Fibroblast of peridontal ligament (primary cell): ENCODE results near the gene TMEM150B.

Source experiments
- DNase-seq: peaks from one replicate; pipeline ENCODE4 v3.0.0-alpha.2; 2010; ENCODE audit errors: extremely low read depth

TMEM150B gene

DNA sequence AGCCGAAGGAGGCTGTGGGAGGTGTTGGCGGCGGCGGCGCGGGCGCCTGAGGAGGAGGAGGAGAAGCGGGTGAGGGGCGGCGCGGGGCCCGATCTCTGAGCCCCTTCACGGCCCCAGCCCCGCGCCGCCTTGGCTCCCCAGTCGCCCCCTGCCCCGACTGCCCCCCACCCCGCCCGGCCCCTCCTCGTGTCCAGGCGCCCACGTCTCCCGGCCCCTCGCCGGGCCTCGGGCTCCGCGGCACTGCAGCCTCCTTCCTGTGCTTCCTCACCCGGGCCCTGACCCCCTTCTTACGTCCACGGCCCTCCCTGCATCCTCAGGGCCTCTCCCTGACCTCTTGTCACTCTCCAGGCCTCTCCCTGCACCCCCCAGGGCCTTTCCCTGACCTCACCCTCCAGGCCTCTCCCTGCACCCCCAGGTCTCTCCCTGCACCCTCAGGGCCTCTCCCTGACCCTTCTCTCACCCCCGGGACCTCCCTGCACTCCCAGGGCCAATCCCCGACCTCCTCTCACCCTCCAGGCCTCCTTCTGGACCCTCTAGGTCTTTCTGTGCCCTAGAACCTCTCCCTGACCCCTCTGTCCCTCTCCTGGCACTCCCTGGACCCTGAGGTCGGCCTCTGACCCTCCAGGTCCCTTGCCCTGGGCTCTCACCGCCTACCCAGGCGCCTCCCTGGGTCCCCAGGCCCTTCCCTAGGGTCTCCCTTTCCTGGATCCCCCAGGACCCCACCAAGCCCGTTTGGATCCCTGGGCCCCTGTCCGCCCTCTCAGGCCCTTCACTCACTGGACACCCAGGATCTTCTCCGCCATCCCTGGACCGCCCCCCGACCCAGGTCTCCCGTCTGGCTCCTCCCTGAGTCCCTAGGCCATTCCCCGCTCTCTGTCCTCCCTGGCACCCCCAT, 15.0 kb upstream of the TMEM150B start:
- DNase-seq: no peak

DNA sequence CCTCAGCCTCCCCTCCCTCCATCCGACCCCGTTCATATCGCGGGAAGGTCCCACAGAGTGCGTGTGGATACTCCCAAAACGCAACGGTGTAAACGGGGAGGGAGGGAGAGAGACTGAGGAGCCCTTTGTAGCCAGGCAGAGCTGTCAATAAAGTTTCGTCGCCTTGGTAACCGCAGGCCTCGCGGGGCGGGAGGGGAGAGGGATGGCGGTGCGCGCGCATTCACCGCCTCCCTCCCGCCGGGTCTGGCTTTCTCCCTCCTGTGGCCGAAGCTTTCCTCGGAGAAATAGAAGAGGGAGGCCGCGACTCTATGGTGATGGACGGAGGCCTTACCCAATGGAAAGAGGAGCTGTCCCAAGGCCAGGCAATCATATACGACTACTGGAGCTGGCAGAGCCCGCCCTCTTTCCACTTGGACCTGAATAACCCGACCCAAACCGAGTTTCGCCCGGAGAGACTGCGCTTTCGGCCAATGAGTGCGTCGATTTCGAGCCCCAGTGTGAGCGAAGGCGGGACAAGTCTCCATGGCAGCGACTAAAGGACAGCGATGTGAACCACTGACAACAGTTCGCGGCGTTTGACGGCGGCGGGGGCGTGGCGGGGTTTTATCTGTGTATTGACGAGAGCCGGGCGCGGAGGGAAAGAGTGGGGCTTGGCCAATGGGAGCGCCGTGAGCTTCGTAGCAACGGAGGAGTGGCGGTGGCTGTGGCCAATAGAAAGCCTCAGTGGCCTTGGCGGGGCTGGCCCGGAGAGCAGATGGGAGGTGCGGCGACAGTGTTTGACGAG, 14.2 kb upstream of the TMEM150B start, which contains the start of gene KMT5C:
TSS of gene KMT5C (plus strand) at position 772 of the 784 bp plus-strand sequence. CDS start 2,061 bp downstream, outside the sequence.
- peak; percentile 100 for DNase-seq

DNA sequence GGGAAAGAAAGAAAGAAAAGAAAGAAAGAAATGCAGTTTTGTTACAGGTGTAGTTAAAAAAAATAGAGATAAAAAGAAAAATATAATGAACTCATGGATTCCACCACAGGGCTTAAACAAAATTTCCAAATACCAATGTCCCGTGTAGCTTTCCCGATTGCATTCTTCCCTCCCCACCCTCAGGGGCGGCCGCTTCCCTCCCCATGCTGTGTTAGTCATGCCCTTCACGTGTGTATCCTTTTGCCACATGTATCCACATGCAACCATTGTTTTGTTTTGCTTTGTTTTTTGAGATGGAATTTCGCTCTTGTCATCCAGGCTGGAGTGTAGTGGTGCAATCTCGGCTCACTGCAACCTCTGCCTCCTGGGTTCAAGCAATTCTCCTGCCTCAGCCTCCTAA, 11.0 kb upstream of the TMEM150B start:
- peak; percentile 27 for DNase-seq

DNA sequence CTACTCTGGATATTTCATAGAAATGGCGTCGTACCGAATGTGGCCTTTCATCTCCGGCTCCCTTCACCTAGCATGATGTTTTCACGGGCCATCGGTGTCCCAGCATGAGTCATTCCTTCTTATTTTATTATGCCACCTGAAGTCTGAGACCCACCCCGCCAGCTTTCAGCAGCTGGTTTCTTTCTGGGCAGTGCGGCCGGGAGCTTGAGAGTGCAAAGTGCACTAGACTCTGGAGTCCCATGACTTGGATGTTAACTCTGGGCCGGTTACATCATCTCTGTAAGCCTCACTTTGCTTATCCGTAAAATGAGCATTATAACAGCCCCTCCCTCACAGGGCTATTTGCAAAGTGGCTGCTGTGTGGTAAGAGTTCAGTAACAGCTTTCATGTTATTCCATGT, 8.7 kb upstream of the TMEM150B start:
- DNase-seq: no peak

DNA sequence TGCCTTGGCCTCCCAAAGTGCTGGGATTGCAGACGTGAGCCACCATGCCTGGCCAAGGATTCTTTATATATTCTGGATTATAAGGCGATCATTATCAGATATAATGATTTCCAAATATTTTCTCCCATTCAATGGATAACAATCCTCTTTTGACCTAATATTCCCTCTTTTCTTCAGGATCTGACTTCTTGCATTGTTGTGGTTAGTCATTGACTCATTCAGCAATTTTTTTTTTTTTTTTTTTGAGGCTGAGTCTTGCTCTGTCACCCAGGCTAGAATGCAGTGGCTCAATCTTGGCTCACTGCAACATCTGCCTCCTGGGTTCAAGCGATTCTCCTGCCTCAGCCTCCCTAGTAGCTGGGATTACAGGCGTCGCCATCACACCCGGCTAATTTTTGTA, 4.7 kb upstream of the TMEM150B start:
- peak; percentile 29 for DNase-seq

DNA sequence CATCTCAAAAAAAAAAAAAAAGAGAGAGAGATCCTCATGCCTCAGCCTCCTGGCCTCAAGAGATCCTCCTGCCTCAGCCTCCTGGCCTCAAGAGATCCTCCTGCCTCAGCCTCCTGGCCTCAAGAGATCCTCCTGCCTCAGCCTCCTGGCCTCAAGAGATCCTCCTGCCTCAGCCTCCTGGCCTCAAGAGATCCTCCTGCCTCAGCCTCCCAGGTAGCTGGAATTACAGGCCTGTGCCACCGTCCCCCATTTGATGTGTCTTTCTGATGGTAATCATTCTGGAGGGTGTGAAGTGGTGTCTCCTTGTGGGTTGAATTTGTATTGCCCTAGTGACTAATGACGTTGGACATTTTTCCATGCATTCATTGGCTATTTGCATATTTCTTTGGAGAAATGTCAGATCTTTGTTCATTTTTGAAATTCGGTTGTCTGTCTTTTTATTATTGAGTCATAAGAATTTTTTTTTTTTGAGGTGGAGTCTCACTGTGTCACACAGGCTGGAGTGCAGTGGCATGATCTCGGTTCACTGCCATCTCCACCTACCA, 3.7 kb upstream of the TMEM150B start:
- peak; percentile 34 for DNase-seq

DNA sequence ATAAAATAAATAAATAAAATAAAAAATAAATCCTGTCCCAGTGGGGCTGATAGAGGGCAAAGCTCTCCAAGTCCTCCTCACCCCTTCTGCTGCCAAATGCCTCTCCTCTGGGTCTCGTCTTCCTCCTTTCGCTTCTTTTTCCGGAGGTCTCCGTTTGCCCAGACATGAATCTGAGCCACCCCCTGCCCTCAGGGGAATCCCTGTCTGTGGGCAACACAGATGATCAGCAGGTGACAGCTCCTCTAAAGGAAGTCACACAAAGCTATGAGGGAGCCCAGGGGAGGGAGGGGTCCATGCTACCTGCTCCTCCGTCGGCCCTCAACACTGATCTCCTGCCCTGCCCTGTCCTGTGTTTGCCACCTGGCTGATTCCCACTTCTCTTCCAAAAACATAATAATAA, 479 bp downstream of the TMEM150B start:
- DNase-seq: no peak

DNA sequence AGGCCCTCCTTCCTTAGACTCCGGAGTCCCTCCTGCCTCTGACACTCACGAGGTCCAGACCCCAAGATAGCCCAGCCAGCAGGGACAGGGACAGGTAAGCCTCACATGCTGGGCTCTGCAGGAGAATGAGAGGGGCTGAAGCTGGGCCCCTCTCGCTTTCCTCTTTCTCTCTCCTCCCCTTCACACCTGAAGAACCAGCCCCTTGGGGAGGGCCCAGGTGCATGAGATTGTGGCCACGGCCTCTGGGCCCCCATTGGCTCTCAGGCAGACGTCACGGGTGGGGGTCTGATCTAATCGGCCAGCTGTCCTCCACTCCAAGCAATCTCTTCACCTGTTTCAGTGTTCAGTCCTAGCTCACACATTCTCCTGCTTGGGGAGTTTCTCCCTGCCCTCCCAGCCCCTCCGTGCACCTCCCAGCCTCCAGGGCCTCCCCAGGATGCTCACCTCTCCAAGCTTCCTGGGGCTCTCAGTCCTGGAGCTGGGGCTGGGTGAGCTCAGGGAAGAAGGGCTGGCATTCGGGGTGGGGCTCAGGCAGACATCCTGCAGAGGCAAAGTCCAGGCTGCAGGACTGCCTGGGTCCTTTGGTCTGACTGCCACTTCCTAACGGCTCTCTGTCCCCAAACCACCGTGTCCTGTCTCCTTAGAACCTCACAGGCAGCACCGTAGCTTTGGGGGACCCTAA, 2.8 kb downstream of the TMEM150B start:
- no peak for DNase-seq

DNA sequence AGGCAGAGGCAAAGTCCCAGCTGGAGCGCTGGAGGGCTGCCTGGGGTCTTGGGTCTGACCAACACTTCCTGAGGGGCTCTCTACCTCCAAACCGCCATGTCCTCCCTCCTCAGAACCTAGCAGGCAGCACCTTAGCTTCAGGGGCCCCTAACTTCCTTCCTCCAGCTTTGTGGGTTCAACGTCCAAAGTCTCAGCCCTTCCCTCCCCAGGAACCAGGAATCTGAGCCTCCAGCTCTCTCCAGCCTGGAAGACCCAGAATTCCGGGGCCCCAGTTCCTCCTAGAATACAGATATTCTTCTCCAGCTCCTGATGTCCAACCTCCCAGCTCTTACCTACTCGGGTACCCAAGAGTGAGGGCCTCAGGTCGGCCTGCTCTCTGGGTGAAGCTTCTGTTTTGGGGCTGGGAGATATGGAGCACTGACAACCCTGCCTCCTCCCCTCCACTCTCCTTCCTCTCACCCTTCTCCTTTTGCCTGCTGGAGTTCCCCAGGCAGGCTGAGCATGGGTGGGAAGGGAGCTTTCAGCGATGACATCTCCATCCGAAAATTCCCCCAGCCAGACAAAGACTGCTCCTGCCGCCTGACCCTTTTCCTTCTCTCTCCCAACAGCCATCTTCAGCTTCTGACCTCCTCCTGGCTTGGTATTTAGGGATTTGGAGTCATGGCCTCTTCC, 3.5 kb downstream of the TMEM150B start:
- DNase-seq: no peak

DNA sequence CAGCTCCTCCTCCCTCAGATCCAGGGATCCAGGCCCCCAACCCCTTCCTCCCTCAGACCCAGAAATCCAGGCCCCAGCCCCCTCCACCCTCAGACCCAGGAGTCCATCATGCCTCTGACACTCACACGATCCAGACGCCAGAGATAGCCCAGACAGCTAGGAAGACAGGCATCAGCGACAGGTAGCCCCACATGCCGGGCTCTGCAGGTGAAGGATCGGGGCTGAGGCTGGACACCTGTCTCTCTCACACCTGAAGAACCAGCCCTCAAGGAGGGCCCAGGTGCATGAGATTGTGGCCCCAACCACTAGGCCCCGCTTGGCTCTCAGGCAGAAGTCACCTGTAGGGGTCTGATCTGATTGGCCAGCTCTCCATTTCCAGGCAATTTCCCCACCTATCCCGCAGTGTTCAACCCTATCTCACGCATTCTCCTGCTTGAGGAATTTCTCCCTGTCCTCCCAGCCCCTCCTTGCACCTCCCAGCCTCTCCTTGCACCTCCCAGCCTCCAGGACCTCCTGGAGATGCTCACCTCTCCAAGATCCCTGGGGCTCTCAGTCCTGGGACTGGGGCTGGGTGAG, 4.2 kb downstream of the TMEM150B start:
- DNase-seq: no peak

DNA sequence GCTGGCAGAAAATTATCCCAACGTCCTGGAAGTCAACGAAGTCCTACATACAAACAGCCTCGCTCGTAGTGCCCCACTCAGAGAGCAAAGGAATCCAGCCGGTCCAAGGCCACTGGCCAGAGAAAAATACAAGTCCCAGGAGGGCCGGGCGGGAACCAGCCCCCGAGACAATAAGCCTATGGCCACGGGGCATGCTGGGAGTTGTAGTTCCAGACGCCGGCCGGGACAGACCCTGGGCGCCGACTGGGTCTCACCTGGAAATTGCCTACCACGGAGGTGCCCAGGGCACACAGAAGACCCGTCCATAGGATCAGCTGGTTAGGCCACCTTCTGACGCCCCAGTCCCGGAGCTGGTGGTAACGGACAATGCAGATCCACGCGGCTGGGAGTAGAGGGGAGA, 5.4 kb downstream of the TMEM150B start:
- DNase-seq: peak; percentile 38

DNA sequence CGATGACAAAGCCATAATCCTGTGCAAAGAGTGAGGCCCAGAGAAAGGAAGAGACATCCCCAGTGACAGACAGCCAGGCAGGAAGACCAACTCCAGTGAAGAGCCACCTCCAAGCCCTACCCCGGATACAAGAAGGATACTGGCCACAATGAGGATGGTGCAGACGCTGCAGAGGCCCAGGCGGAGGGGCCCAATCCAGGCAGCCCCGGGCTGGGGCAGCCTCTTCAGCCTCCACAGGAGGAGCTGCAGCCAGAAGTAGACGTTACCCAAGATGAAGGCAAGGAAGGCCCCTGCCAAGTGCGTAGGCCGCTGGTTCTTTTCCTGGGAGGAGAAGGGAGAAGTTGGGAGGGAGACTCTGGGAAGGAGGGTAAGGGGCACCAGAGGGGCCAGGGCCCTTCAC, 8.5 kb downstream of the TMEM150B start:
- no peak for DNase-seq

DNA sequence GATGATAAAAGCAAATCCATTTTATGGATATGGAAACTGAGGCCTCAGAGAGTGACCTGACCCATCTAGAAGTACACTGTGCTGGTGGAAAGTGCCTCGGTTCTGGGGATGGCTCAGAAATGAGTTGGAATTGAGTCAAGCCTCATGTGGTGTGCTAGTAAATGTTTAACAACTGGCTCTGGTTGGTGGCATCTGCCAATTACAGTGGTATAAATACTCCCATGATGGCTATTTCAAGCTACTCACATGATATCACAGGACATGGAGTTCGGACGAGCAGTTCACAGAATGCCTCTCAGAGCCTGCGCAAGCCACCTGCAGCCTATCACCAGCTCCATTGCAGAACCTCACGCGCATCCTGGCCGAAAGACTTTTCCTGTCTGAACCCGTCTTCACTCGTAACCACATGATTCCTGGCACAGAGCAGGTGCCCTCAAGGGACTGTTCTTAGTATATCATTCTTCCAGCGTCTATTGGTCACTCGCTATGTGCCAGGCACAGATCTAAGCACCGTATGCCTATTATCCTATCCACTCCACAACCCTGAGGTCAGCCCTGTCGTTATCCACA, 9.1 kb downstream of the TMEM150B start:
- DNase-seq: no peak

DNA sequence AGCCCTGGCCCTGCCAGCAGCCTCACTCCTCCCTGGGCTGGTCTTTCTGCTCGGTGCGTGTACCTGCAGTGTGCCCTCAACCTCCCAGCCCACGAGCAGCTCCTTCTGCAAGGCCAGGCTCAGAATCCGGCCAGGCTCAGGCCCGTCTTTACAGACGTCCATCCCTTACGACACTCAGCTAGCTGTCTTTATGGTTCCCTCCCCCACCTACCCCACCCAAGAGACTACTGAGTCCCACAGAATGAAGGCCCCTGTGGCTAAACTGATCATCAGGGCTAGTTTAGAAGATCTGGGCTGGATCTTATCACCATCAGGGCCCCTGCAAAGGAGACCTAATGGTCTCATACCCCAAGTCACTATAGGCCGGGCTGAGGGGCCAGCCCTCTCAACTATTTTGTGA, 10.7 kb downstream of the TMEM150B start:
- DNase-seq: no peak

DNA sequence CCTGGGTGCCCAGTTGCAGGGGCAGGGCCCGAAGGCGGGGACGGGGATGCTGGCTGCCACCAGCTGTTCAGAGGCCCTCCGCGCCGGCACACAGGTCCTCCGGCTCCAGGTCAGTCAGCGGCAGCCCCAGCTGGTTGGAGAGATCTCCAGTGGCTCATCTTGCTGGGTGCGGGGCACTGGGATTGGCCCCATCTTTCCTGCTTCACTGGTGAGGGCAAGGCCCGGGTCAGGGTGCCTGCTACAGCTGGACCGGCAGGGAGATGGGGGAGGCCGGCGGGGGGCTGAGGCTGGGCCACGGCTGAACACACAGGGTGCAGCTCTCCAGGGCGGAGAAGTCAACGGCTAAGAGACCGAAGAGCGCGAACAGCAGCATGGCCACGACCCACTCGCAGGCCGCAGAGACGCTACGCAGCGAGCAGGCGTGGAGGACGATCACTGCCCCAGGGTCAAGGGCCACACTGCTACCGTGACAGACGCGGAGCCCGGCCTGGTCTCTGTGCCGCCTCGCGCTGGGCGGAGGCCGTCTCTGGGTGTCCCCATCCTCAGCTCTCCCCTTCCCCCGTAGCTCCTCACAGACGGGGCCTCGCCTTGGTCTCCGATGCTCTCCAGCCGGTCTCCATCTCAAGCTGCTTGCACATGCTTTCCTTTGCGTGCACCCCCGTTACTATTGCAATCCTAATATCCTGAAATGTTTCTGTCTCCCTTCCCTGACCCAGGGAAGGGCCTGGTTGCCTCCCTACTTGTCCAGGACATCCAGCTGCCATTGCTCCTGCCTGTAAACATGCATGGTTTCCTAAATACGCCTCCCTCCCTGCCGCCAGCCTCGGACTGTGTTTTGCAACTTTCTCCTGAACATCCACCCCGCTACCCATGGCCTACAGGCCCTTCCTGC, 12.3 kb downstream of the TMEM150B start:
- DNase-seq: no peak

DNA sequence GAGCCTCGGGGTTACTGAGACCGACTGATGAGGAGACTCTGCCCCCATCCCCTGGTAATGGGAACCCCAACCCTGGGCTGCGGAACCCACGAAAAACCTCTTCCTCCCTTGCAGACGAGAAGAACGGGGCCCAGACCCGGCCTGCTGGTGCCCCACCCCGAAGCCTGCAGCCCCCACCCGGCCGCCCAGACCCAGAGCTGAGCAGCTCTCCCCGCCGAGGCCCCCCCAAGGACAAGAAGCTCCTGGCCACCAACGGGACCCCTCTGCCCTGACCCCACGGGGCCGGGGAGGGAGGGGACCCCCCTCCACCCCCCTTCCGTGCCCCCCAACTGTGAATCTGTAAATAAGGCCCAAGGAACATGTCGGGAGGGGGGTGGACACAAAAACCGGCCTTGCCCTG, 13.3 kb downstream of the TMEM150B start:
- DNase-seq: no peak

DNA sequence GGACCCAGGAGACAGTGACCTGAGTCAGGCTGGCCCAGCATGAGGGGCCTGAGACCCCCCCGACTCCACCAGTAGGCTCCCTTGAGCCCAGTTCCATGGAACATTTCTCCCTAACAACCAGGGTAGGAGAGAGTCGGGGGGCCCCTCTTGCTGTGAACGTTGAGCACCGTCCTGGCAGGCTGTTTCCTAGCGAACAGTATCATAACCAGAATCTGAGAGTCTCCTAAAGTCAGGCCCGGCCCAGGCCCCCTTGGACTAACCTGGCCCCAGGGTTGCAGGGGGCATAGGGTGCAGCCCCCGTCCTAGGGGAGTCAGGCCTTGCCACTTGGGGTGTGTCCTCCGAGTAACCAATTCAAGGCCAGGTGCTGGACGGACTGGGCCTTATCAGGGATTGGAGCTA, 13.7 kb downstream of the TMEM150B start:
- DNase-seq: no peak

DNA sequence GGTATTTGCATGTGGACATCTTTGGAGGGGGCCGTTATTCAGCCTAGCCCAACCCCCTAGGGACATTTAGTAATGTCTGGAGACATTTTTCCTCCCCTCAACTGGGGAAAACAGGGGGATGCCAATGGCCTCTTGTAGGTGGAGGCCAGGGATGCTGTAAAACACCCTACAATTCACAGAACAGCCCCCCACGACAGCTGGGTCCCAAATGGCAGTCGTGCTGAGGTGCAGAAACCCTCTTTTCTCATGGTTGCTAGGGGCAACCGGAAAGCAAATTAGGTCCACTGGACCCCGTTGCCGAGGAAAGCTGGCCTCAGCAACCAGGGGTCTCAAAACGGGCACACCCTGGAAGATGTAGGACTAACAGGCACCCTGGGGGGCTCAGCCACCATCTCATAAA, 14.6 kb downstream of the TMEM150B start:
- DNase-seq: no peak

DNA sequence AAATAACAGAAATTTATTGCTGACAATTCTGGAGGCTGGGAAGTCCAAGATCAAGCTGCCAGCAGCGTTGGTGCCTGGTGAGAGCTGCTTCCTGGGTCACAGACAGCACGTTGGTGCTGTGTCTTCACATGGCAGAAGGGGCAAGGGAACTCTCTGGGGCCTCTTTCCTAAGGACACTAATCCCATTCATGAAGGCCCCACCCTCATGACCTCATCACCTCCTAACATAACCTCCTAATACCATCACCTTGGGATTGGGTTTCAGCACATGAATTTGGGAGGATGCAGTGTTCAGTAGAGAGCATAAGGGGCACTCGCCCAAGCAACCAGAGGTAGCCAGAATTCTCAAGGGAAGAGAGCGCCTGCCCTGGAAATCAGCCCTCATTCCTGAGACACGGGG, 15.7 kb downstream of the TMEM150B start:
- DNase-seq: no peak

DNA sequence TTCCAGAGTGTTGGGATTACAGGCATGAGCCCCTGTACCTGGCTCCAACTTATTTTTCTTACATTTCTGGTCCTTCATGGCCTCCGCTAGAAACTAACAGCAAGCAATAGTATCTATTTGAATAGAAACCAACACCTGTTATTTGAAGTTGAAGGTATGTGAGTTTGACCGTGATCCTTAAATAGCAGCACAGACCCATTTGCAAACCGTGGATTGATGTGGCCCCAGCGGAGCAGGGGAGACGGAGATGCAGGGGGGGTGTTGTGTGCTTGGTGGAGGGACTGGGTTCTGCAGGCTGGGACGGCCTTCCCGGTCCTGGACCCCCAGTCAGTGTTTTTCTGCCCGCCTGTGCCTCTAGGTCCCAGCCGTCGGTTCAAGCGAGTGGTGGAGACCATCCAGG, 16.9 kb downstream of the TMEM150B start:
- DNase-seq: no peak
